Measurements from ENCODE around the gene SPN. TPM values are rescaled to one million over a fixed set of nuclear protein-coding genes. Genes with fewer than 3 reads are reported as not detected.

Gene SPN
- total RNA-seq, 1 experiment from 2014 or later, result 0.17 TPM

DNA sequence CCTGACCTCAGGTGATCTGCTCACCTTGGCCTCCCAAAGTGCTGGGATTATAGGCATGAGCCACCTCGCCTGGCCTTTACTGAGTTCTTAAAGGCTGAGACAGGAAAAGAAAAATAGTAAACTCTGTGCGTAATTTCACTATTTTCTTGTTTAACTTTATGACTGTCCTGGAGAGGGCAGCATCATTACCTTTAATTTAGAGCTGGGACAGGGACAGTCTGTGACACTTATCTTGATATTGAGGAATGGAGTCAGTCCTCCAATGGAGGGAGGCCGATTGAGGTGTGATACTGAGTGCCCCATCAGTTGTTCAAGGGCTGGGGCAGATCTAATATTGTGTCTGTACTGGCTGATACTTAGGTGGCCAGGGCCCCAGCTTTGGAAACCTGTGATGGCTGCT is 21.5 kb upstream of the SPN start:
- H3K27ac ChIP-seq, result no peak overlapping the region
- no peak for DNase-seq
- H3K9me3 ChIP-seq (ENCODE audit: insufficient read depth, low read depth), result no peaks in the 10 kb centered on the region
- no TSS peak for BruUV-seq (replicated peaks)
- intact Hi-C loops (cut with micrococcal nuclease; ENCODE audit: unreplicated experiment), result loop anchor here (1.0 to 10.0 kb wide), 2 partner anchors 63 to 80 kb away; no protein-coding TSS in a partner anchor
- no peak overlapping the region for H2AFZ ChIP-seq
- H3K79me2 ChIP-seq (ENCODE audit: low read depth), result no peaks in the 10 kb centered on the region
- no peaks in the 10 kb centered on the region for H3K27me3 ChIP-seq (ENCODE audit: insufficient read depth, low read depth)
- H4K20me1 ChIP-seq (ENCODE audit: insufficient read depth), result no peaks in the 10 kb centered on the region
- no peaks in the 10 kb centered on the region for H3K4me1 ChIP-seq (replicated peaks; ENCODE audit: insufficient read depth)
- no peaks in the 10 kb centered on the region for H3F3A ChIP-seq (ENCODE audit: insufficient read depth, low read depth)
- TF ChIP-seq, protein P1, sequence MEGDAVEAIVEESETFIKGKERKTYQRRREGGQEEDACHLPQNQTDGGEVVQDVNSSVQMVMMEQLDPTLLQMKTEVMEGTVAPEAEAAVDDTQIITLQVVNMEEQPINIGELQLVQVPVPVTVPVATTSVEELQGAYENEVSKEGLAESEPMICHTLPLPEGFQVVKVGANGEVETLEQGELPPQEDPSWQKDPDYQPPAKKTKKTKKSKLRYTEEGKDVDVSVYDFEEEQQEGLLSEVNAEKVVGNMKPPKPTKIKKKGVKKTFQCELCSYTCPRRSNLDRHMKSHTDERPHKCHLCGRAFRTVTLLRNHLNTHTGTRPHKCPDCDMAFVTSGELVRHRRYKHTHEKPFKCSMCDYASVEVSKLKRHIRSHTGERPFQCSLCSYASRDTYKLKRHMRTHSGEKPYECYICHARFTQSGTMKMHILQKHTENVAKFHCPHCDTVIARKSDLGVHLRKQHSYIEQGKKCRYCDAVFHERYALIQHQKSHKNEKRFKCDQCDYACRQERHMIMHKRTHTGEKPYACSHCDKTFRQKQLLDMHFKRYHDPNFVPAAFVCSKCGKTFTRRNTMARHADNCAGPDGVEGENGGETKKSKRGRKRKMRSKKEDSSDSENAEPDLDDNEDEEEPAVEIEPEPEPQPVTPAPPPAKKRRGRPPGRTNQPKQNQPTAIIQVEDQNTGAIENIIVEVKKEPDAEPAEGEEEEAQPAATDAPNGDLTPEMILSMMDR (conservative IDR thresholded peaks at IDR 0.05), result 0 out of 2 replicates have a peak, but pooled peaks have one; percentile 47
- TF ChIP-seq EZH2 (IDR thresholded peaks at IDR 0.05; ENCODE audit: low read depth), result no peak
- H3K4me3 ChIP-seq, result no peak overlapping the region
- no peaks in the 10 kb centered on the region for H3K36me3 ChIP-seq (ENCODE audit: low read depth)
- no peak overlapping the region for H3K4me2 ChIP-seq
- ChIA-PET POLR2A (ENCODE audit: unreplicated experiment) (interaction anchor here (0.7 kb wide), 1 partner anchor 38 kb away, joined by 8 read pairs; no protein-coding TSS in a partner anchor), CTCF (no interaction called here)
- H3K9me2 ChIP-seq (ENCODE audit: insufficient read depth), result no peaks in the 10 kb centered on the region

- no peak for TF ChIP-seq EZH2 (IDR thresholded peaks at IDR 0.05; ENCODE audit: low read depth)
- TF ChIP-seq, protein P1 (conservative IDR thresholded peaks at IDR 0.05), result no peak
- Histone ChIP-seq H3K4me3 (no peak overlapping the region), H3K9me2 (ENCODE audit: insufficient read depth) (no peaks in the 10 kb centered on the region)
These were observed 19.5 kb upstream of the SPN start for GRCh38 chr16:29643596-29643995.

DNA sequence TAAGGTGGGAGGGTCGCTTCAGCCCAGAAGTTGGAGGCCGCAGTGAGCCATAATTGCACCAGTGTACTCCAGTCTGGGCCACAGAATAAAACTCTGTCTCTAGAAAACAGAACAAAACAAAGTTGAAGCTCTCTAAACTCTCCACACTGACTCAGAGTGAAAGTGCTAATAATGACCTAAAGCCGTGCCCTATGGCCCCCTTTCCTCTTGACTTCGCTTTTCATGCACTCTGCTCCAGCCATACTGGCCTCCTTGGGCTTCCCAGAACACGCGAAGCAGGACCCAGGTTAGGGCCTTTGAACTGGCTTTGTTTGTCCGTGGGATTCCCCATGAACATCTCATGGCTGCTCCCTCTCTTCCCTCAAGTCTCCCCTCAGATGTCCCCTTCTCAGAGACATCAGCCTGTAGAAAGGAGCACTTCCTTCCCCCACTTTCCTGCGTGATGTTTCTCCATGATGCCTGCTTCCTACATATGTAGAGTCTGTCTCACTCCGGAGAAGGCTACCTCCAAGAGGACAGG is 18.6 kb upstream of the SPN start:
- no peak overlapping the region for H3K4me2 ChIP-seq

More at GRCh38 chr16:29643596-29643995, 19.5 kb upstream of the SPN start:
- no peaks in the 10 kb centered on the region for H3K4me1 ChIP-seq (replicated peaks; ENCODE audit: insufficient read depth)
- no peak overlapping the region for H3K4me2 ChIP-seq
- H3K36me3 ChIP-seq (ENCODE audit: low read depth), result no peaks in the 10 kb centered on the region
- no peaks in the 10 kb centered on the region for H3F3A ChIP-seq (ENCODE audit: insufficient read depth, low read depth)
- no peak overlapping the region for H3K27ac ChIP-seq
- no peak overlapping the region for H2AFZ ChIP-seq
- no peaks in the 10 kb centered on the region for H3K9me3 ChIP-seq (ENCODE audit: insufficient read depth, low read depth)
- no peaks in the 10 kb centered on the region for H3K27me3 ChIP-seq (ENCODE audit: insufficient read depth, low read depth)
- ChIA-PET POLR2A (ENCODE audit: unreplicated experiment) (no interaction called here), CTCF (no interaction called here)
- BruUV-seq (replicated peaks), result no TSS peak
- no peak for DNase-seq
- no peaks in the 10 kb centered on the region for H3K79me2 ChIP-seq (ENCODE audit: low read depth)
- intact Hi-C loops (cut with micrococcal nuclease; ENCODE audit: unreplicated experiment), result loop anchor here (10.0 kb wide), 1 partner anchor 61 kb away; no protein-coding TSS in a partner anchor
- no peaks in the 10 kb centered on the region for H4K20me1 ChIP-seq (ENCODE audit: insufficient read depth)

More for the DNA sequence above, 18.6 kb upstream of the SPN start:
- Histone ChIP-seq H3K4me1 (replicated peaks; ENCODE audit: insufficient read depth) (no peaks in the 10 kb centered on the region), H3K4me3 (no peak overlapping the region), H3K9me3 (ENCODE audit: insufficient read depth, low read depth) (no peaks in the 10 kb centered on the region), H3K9me2 (ENCODE audit: insufficient read depth) (no peaks in the 10 kb centered on the region), H4K20me1 (ENCODE audit: insufficient read depth) (no peaks in the 10 kb centered on the region), H3K27me3 (ENCODE audit: insufficient read depth, low read depth) (no peaks in the 10 kb centered on the region), H2AFZ (no peak overlapping the region), H3K27ac (no peak overlapping the region), H3F3A (ENCODE audit: insufficient read depth, low read depth) (no peaks in the 10 kb centered on the region), H3K36me3 (ENCODE audit: low read depth) (no peaks in the 10 kb centered on the region), H3K79me2 (ENCODE audit: low read depth) (no peaks in the 10 kb centered on the region)
- no peak for DNase-seq
- CTCF ChIA-PET, result interaction anchor here (0.7 kb wide), 1 partner anchor 66 kb away, joined by 3 read pairs; no protein-coding TSS in a partner anchor
- TF ChIP-seq, protein P1 (conservative IDR thresholded peaks at IDR 0.05), result no peak
- no peak for TF ChIP-seq EZH2 (IDR thresholded peaks at IDR 0.05; ENCODE audit: low read depth)
- BruUV-seq (replicated peaks), result no TSS peak
- POLR2A ChIA-PET (ENCODE audit: unreplicated experiment), result interaction anchor here (0.6 kb wide), 1 partner anchor 371 kb away, joined by 14 read pairs; no protein-coding TSS in a partner anchor
- intact Hi-C loops (cut with micrococcal nuclease; ENCODE audit: unreplicated experiment), result loop anchor here (10.0 kb wide), 1 partner anchor 60 kb away; no protein-coding TSS in a partner anchor
